Activated naive CD8-positive, alpha-beta T cell treated with anti-CD3 and anti-CD28 coated beads, Interleukin-2, amount 50 U/mL, for 24 hours (primary cell): ENCODE results near the gene CPNE2.
"Not testable (repeated sequence)": the region's sequence is repeated elsewhere in the genome, so short reads cannot be mapped to it uniquely, and the experiment has no call there.

Experiments used
- ATAC-seq: fragments of 150-1000 bp; cut with Tn5 transposase; one replicate; pipeline ENCODE4 v1.10.0; 2021
- DNase-seq: peaks from one replicate; pipeline ENCODE4 v3.0.0; 2021
- H3K27ac Mint-ChIP-seq: one replicate; pipeline ENCODE4 v1.8.0; 2021; ENCODE audit warnings: mild to moderate bottlenecking, mixed read lengths
- H3K27me3 Mint-ChIP-seq: one replicate; pipeline ENCODE4 v1.8.0; 2021; ENCODE audit warnings: mixed read lengths
- H3K36me3 Mint-ChIP-seq: one replicate; pipeline ENCODE4 v1.8.0; 2021; ENCODE audit warnings: low read depth, mixed read lengths
- H3K4me1 Mint-ChIP-seq: one replicate; pipeline ENCODE4 v1.8.0; 2021; ENCODE audit warnings: mixed read lengths
- H3K4me3 Mint-ChIP-seq: one replicate; pipeline ENCODE4 v1.8.0; 2021; ENCODE audit warnings: mild to moderate bottlenecking, moderate library complexity, mixed read lengths
- H3K9me3 Mint-ChIP-seq: one replicate; pipeline ENCODE4 v1.8.0; 2021; ENCODE audit warnings: mixed read lengths

Gene CPNE2

GRCh38 chr16:57186872-57187854 is 94.8 kb downstream of the CPNE2 start:
- no peak for ATAC-seq
- Mint-ChIP-seq H3K4me3 (peak overlapping the region; percentile 95), H3K36me3 (peaks cover 17% of the 10 kb centered on the region), H3K9me3 (no peaks in the 10 kb centered on the region), H3K4me1 (peaks cover 55% of the 10 kb centered on the region), H3K27ac (peak overlapping the region; percentile 84), H3K27me3 (peaks cover 2% of the 10 kb centered on the region)
- DNase-seq: peak; percentile 27

GRCh38 chr16:57187902-57188710 is 95.7 kb downstream of the CPNE2 start:
- DNase-seq, ATAC-seq, H3K27me3 Mint-ChIP-seq, H3K9me3 Mint-ChIP-seq, H3K27ac Mint-ChIP-seq: not testable (repeated sequence)
- peaks cover 55% of the 10 kb centered on the region for H3K4me1 Mint-ChIP-seq
- peak overlapping the region; percentile 95 for H3K4me3 Mint-ChIP-seq
- H3K36me3 Mint-ChIP-seq: peaks cover 17% of the 10 kb centered on the region

- peaks cover 2% of the 10 kb centered on the region for H3K27me3 Mint-ChIP-seq
- H3K9me3 Mint-ChIP-seq: no peaks in the 10 kb centered on the region
- DNase-seq: no peak
- peaks cover 17% of the 10 kb centered on the region for H3K36me3 Mint-ChIP-seq
- H3K4me1 Mint-ChIP-seq: peaks cover 57% of the 10 kb centered on the region
- H3K4me3 Mint-ChIP-seq: peak overlapping the region; percentile 8
- ATAC-seq: no peak
- no peak overlapping the region for H3K27ac Mint-ChIP-seq
These were observed 96.3 kb downstream of the CPNE2 start for GRCh38 chr16:57188711-57189002.

GRCh38 chr16:57189527-57189926 is 97.1 kb downstream of the CPNE2 start:
- DNase-seq, H3K27me3 Mint-ChIP-seq, H3K4me3 Mint-ChIP-seq, H3K9me3 Mint-ChIP-seq, ATAC-seq, H3K27ac Mint-ChIP-seq: not testable (repeated sequence)
- peaks cover 56% of the 10 kb centered on the region for H3K4me1 Mint-ChIP-seq
- H3K36me3 Mint-ChIP-seq: peaks cover 16% of the 10 kb centered on the region

- Mint-ChIP-seq H3K9me3 (no peaks in the 10 kb centered on the region), H3K27ac (no peak overlapping the region), H3K4me3 (no peak overlapping the region), H3K4me1 (peaks cover 53% of the 10 kb centered on the region), H3K27me3 (peaks cover 2% of the 10 kb centered on the region), H3K36me3 (peaks cover 13% of the 10 kb centered on the region)
- no peak for ATAC-seq
- DNase-seq: no peak
These were observed 97.8 kb downstream of the CPNE2 start for GRCh38 chr16:57190136-57190535.

GRCh38 chr16:57191056-57191571 is 98.7 kb downstream of the CPNE2 start:
- H3K4me3 Mint-ChIP-seq: no peak overlapping the region
- no peak for DNase-seq

GRCh38 chr16:57192146-57192545 is 99.8 kb downstream of the CPNE2 start:
- peaks cover 7% of the 10 kb centered on the region for H3K36me3 Mint-ChIP-seq
- H3K27me3 Mint-ChIP-seq: no peaks in the 10 kb centered on the region
- no peaks in the 10 kb centered on the region for H3K9me3 Mint-ChIP-seq
- H3K4me3 Mint-ChIP-seq: no peak overlapping the region
- H3K27ac Mint-ChIP-seq: no peak overlapping the region
- ATAC-seq (no peak), DNase-seq (no peak)
- peaks cover 49% of the 10 kb centered on the region for H3K4me1 Mint-ChIP-seq

More at GRCh38 chr16:57191056-57191571, 98.7 kb downstream of the CPNE2 start:
- Mint-ChIP-seq H3K9me3 (no peaks in the 10 kb centered on the region), H3K27me3 (no peaks in the 10 kb centered on the region), H3K36me3 (peaks cover 9% of the 10 kb centered on the region), H3K4me1 (peaks cover 49% of the 10 kb centered on the region), H3K27ac (no peak overlapping the region)
- ATAC-seq: no peak

GRCh38 chr16:57192720-57193486 is 100.5 kb downstream of the CPNE2 start:
- Mint-ChIP-seq H3K9me3 (no peaks in the 10 kb centered on the region), H3K36me3 (peaks cover 7% of the 10 kb centered on the region), H3K4me3 (no peak overlapping the region), H3K27me3 (no peaks in the 10 kb centered on the region), H3K4me1 (peaks cover 42% of the 10 kb centered on the region), H3K27ac (no peak overlapping the region)
- ATAC-seq (no peak), DNase-seq (no peak)

- H3K4me1 Mint-ChIP-seq: peaks cover 31% of the 10 kb centered on the region
- ATAC-seq (peak; percentile 66), DNase-seq (no peak)
- H3K9me3 Mint-ChIP-seq: no peaks in the 10 kb centered on the region
- peaks cover 2% of the 10 kb centered on the region for H3K36me3 Mint-ChIP-seq
- H3K27ac Mint-ChIP-seq: peak overlapping the region; percentile 58
- no peak overlapping the region for H3K4me3 Mint-ChIP-seq
- H3K27me3 Mint-ChIP-seq: no peaks in the 10 kb centered on the region
These were observed 102.1 kb downstream of the CPNE2 start for GRCh38 chr16:57194512-57194911.

GRCh38 chr16:57196286-57196685 is 103.9 kb downstream of the CPNE2 start:
- Mint-ChIP-seq H3K9me3 (no peaks in the 10 kb centered on the region), H3K27me3 (no peaks in the 10 kb centered on the region), H3K4me1 (peaks cover 21% of the 10 kb centered on the region), H3K4me3 (no peak overlapping the region), H3K27ac (no peak overlapping the region), H3K36me3 (no peaks in the 10 kb centered on the region)
- DNase-seq (no peak), ATAC-seq (no peak)

GRCh38 chr16:57196753-57197152 is 104.4 kb downstream of the CPNE2 start:
- peaks cover 21% of the 10 kb centered on the region for H3K4me1 Mint-ChIP-seq
- no peak overlapping the region for H3K4me3 Mint-ChIP-seq
- no peaks in the 10 kb centered on the region for H3K27me3 Mint-ChIP-seq
- no peak overlapping the region for H3K27ac Mint-ChIP-seq
- ATAC-seq (no peak), DNase-seq (no peak)
- no peaks in the 10 kb centered on the region for H3K9me3 Mint-ChIP-seq
- H3K36me3 Mint-ChIP-seq: no peaks in the 10 kb centered on the region
